Coronary artery (tissue), 2 donors: ENCODE results near the gene NLE1.

Experiments used
- DNase-seq: peaks from one replicate; pipeline ENCODE4 v3.0.0-alpha.2; 2017; ENCODE audit warnings: low spot score
- H3K27ac ChIP-seq, 2 donors: fragments of 200-600 bp; sonication (generic); one replicate each; pipeline ENCODE4 v1.5.1; 2016 to 2019
- H3K4me3 ChIP-seq: fragments of 200-600 bp; sonication (generic); 2 replicates; pipeline ENCODE4 v1.5.1; 2016; ENCODE audit warnings: mild to moderate bottlenecking, moderate library complexity
- CTCF ChIP-seq: fragments of 200-600 bp; sonication (generic); IDR thresholded peaks from one replicate; pipeline ENCODE4 v1.5.1; 2019; ENCODE audit warnings: antibody characterized with exemption

NLE1 gene

DNA sequence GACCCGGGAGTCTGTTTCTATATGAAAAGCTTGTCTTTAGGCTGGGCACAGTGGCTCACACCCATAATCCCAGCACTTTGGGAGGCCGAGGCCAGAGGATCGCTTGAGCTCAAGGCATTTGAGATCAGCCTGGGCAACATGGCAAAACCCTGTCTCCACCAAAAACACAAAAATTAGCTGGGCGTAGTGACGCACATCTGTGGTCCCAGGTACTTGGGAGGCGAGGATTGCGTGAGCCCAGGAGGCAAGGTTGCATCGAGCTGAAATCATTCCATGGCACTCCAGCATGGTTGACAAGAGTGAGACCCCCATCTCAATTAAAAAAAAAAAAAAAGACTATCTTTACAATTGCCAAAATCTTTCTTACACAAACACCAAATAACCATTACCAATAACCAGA, 55.9 kb downstream of the NLE1 start:
- TF ChIP-seq CTCF: no peak
- no peak overlapping the region for H3K27ac ChIP-seq

GRCh38 chr17:35084987-35085386, 57.1 kb downstream of the NLE1 start:
- DNase-seq: no peak
- Histone ChIP-seq H3K27ac (no peak overlapping the region), H3K4me3 (no peak overlapping the region)
- no peak for TF ChIP-seq CTCF

More for the DNA sequence above, 55.9 kb downstream of the NLE1 start:
- no peak for DNase-seq
- H3K4me3 ChIP-seq: no peak overlapping the region

GRCh38 chr17:35083071-35083470, 59.0 kb downstream of the NLE1 start:
- H3K27ac ChIP-seq: no peak overlapping the region
- no peak for DNase-seq
- no peak overlapping the region for H3K4me3 ChIP-seq
- no peak for TF ChIP-seq CTCF

DNA sequence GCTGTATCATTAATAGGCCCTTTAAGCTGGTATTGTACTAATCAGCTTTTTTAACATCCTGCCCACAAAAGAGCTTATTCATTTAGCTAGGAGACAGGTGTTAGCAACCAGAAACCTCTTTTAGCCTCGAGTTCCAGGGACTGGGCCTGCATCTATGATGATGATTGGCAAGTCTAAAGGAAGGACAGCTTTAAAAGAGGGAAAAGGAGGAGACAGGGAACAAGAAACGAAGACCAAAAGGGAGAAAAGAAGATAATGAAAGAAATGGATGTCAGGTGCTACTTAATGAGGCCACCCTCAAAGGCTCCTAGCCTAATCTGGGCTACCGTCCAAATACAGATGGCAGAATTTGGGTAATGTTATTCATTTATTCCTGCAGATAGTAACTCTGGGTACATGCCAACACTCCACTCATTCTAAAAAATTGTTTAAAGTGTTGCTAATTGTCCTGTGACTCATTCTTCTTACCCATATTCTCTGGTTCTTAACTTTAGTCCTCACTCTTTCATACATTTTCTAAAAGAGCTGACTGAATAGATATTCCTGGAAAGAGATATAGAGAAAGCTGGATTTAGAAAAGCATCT, 59.9 kb downstream of the NLE1 start:
- Histone ChIP-seq H3K4me3 (no peak overlapping the region), H3K27ac (no peak overlapping the region)
- DNase-seq: no peak
- no peak for TF ChIP-seq CTCF

GRCh38 chr17:35081638-35082037, 60.5 kb downstream of the NLE1 start:
- H3K4me3 ChIP-seq: no peak overlapping the region
- TF ChIP-seq CTCF: no peak
- no peak overlapping the region for H3K27ac ChIP-seq
- DNase-seq: no peak

GRCh38 chr17:35080536-35080935, 61.6 kb downstream of the NLE1 start:
- Histone ChIP-seq H3K4me3 (no peak overlapping the region), H3K27ac (no peak overlapping the region)
- no peak for TF ChIP-seq CTCF
- DNase-seq: no peak

DNA sequence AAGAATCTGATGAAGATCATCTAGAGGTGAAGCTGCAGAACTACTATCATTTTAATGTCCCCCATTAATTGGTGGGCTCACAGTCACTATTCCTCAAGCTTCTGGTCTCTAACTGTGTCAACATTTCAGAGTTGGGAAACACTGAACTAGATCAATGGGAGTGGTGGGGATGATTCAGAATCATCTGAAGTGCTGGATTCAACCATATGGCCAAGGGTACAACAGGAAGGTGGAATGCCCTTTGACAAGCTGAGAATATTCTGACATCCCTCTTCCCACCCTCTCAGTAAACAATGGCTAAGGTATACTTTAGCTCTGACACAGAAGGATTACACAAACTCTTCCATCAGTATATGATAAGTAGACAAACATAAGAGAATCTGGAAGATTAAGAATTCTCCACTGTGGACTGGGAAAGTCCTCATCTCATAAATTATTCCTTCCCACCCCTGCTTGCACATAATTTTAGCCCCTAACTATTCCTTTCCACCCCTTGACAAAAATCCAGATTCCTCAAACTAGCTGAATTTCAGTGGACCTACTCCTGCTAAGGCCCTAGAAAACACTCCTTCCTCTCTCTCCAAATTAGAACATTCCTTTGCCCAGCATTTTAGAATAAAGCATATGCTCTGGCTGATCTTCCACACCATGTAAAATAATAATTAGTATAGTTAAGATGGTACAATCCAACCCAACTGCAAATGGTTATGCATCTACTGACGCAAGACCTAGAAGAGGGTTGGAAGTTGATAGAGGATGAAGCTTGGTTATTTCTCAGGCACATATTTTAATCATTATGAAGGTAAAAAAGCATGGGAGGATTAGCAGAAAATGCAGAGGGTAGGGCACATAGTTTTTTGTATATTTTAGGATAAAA, 62.3 kb downstream of the NLE1 start:
- TF ChIP-seq CTCF: no peak
- DNase-seq: no peak
- no peak overlapping the region for H3K4me3 ChIP-seq
- no peak overlapping the region for H3K27ac ChIP-seq
